ENCODE results near the gene C18orf63.

GRCh38 chr18:74388227-74388626 is 72.6 kb downstream of the C18orf63 start:
- no peak for TF ChIP-seq YY1 (IDR thresholded peaks at IDR 0.05; ENCODE audit: insufficient read depth, insufficient read length)
- no peak for TF ChIP-seq ZNF274 (IDR thresholded peaks at IDR 0.05; ENCODE audit: low read depth, low read length)
